D721Med (cell line): Measurements from ENCODE around the gene HS3ST3B1.

Experiments
- DNase-seq: peaks from one replicate; pipeline ENCODE4 v3.0.0; 2011; ENCODE audit warnings: low spot score; ENCODE audit not compliant: insufficient read length
- FAIRE-seq: peaks from 2 replicates; lab custom pipeline; 2011; peaks lifted over from hg19 to GRCh38; lab: Jason Lieb, UNC
- CTCF ChIP-seq: IDR thresholded peaks from 2 replicates; pipeline ENCODE4 v1.5.1; 2012; ENCODE audit warnings: mild to moderate bottlenecking, control low read depth; ENCODE audit not compliant: insufficient read depth; ENCODE audit errors: missing control alignments

HS3ST3B1 gene

DNA sequence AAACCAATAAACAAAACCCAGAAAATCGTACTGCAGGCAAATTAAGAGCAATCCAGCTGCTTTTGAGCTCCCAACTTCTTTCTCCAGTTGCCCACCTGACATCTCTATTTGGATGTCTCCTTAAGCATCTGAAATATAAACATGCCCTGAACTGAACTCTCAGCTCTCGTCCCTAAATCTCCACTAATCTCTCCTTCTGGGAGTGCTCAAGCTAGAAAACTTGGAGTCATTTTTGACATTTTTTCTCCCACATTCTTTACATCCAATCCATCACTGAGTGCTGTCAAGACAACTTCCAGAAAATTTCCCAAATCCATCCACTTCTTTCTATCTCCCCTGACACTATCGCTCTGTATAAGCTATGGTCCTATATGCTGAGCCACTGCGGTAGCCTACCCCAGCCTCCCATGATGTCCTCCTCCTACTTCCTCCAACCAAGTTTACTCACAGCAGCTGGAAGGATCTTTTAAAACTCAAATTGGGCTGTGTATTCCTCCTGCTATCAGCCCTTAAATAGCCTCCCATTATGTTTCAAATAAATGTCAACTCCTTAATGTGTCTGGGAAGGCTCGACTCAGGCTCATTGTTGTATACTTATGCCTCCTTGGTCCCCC lies 53.1 kb downstream of the HS3ST3B1 start:
- TF ChIP-seq CTCF, result no peak
- no peak for FAIRE-seq
- no peak for DNase-seq

GRCh38 chr17:14354807-14355206 lies 53.9 kb downstream of the HS3ST3B1 start:
- DNase-seq, result no peak
- no peak for TF ChIP-seq CTCF
- FAIRE-seq, result no peak

GRCh38 chr17:14355556-14355955 lies 54.7 kb downstream of the HS3ST3B1 start:
- no peak for TF ChIP-seq CTCF
- FAIRE-seq (no peak), DNase-seq (no peak)

DNA sequence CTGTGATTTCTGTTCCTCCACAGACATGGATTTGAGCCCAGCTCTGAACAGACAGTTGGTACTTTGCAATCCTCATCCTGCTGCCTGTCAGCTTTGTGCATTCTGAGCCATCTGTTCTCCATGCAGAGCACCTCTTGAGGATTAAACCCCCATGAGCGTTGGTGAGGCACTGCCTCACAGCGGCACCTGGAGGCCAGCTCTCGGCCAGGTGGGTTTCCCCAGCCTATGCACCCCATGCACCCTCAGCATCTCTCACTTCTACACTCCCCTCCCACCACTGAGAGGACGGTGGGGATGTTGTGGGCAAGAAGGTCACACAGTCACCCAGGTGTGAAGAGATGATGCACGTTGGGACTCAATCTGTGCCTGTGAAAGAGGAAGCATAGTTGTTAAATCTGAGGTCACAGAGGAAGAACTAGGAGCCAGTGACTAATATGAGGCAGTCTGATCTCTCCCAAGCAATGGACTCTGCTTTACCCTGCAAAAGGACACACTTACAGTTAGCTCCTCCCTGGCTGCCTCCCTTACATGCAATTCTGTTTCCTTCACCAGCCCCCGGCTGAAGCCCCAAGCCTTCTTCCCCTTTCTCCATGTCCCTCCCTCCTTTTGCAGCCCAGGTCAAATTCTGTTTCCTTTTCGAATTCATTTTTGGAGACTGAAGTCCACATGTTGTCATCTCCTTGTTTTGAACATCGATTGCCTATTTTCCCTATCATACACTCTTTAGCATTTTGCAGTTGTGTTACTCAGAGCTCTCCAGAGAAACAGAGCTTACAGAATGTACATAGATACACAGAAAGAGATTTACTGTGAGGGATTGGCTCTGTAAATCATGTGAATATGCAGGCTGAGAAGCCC lies 58.5 kb downstream of the HS3ST3B1 start:
- TF ChIP-seq CTCF, result peak; percentile 17
- DNase-seq (no peak), FAIRE-seq (peak; percentile 75)

GRCh38 chr17:14360856-14361255 lies 60.0 kb downstream of the HS3ST3B1 start:
- DNase-seq, result no peak

GRCh38 chr17:14361470-14361869 lies 60.6 kb downstream of the HS3ST3B1 start:
- no peak for FAIRE-seq
- TF ChIP-seq CTCF, result no peak
- no peak for DNase-seq

More at GRCh38 chr17:14360856-14361255, 60.0 kb downstream of the HS3ST3B1 start:
- no peak for FAIRE-seq
- TF ChIP-seq CTCF, result no peak
